ENCODE results near the gene DCAF5.
"Not testable (repeated sequence)": the region's sequence is repeated elsewhere in the genome, so short reads cannot be mapped to it uniquely, and the experiment has no call there.

Gene DCAF5

GRCh38 chr14:69079188-69079742, 73.7 kb downstream of the DCAF5 start:
- TF ChIP-seq YY1 (IDR thresholded peaks at IDR 0.05; ENCODE audit: insufficient read depth, insufficient read length) = no peak
- TF ChIP-seq ZNF274 (IDR thresholded peaks at IDR 0.05; ENCODE audit: low read depth, low read length) = no peak
- no peak for TF ChIP-seq SUZ12 (IDR thresholded peaks at IDR 0.05; ENCODE audit: extremely low read depth, insufficient read depth, insufficient read length)
- Histone ChIP-seq H3K4me3 (ENCODE audit: insufficient read length, low read depth) (no peak overlapping the region), H3K9ac (ENCODE audit: insufficient read length, low read depth) (no peak overlapping the region), H3K9me3 (ENCODE audit: insufficient read depth, low read length) (no peaks in the 10 kb centered on the region), H3K27me3 (ENCODE audit: insufficient read depth, insufficient read length) (no peaks in the 10 kb centered on the region), H3K36me3 (ENCODE audit: insufficient read depth, insufficient read length, low read length) (peaks cover 2% of the 10 kb centered on the region), H3K4me1 (ENCODE audit: insufficient read depth, insufficient read length) (no peaks in the 10 kb centered on the region)
- DNase-seq (ENCODE audit: low read depth, low spot score) = no peak

GRCh38 chr14:69077841-69078240, 75.1 kb downstream of the DCAF5 start:
- peaks cover 5% of the 10 kb centered on the region for H3K36me3 ChIP-seq (ENCODE audit: insufficient read depth, insufficient read length, low read length)
- H3K4me3 ChIP-seq (ENCODE audit: insufficient read length, low read depth) = no peak overlapping the region
- no peaks in the 10 kb centered on the region for H3K27me3 ChIP-seq (ENCODE audit: insufficient read depth, insufficient read length)
- no peak overlapping the region for H3K9ac ChIP-seq (ENCODE audit: insufficient read length, low read depth)
- H3K9me3 ChIP-seq (ENCODE audit: insufficient read depth, low read length) = no peaks in the 10 kb centered on the region
- TF ChIP-seq YY1 (IDR thresholded peaks at IDR 0.05; ENCODE audit: insufficient read depth, insufficient read length) (no peak), ZNF274 (IDR thresholded peaks at IDR 0.05; ENCODE audit: low read depth, low read length) (no peak), SUZ12 (IDR thresholded peaks at IDR 0.05; ENCODE audit: extremely low read depth, insufficient read depth, insufficient read length) (no peak)
- DNase-seq (ENCODE audit: low read depth, low spot score) = no peak
- H3K4me1 ChIP-seq (ENCODE audit: insufficient read depth, insufficient read length) = no peaks in the 10 kb centered on the region

- not testable (repeated sequence) for H3K4me1 ChIP-seq (ENCODE audit: insufficient read depth, insufficient read length); DNase-seq (ENCODE audit: low read depth, low spot score); H3K36me3 ChIP-seq (ENCODE audit: insufficient read depth, insufficient read length, low read length); H3K9ac ChIP-seq (ENCODE audit: insufficient read length, low read depth); H3K27me3 ChIP-seq (ENCODE audit: insufficient read depth, insufficient read length); H3K4me3 ChIP-seq (ENCODE audit: insufficient read length, low read depth); H3K9me3 ChIP-seq (ENCODE audit: insufficient read depth, low read length)
These were observed 75.7 kb downstream of the DCAF5 start for GRCh38 chr14:69077185-69077584.

GRCh38 chr14:69076341-69076740, 76.6 kb downstream of the DCAF5 start:
- DNase-seq (ENCODE audit: low read depth, low spot score) = no peak
- no peak overlapping the region for H3K4me3 ChIP-seq (ENCODE audit: insufficient read length, low read depth)
- H3K27me3 ChIP-seq (ENCODE audit: insufficient read depth, insufficient read length) = no peaks in the 10 kb centered on the region
- H3K9ac ChIP-seq (ENCODE audit: insufficient read length, low read depth) = no peak overlapping the region
- H3K36me3 ChIP-seq (ENCODE audit: insufficient read depth, insufficient read length, low read length) = peaks cover 9% of the 10 kb centered on the region
- H3K9me3 ChIP-seq (ENCODE audit: insufficient read depth, low read length) = no peaks in the 10 kb centered on the region
- no peak for TF ChIP-seq SUZ12 (IDR thresholded peaks at IDR 0.05; ENCODE audit: extremely low read depth, insufficient read depth, insufficient read length)
- no peak for TF ChIP-seq YY1 (IDR thresholded peaks at IDR 0.05; ENCODE audit: insufficient read depth, insufficient read length)
- H3K4me1 ChIP-seq (ENCODE audit: insufficient read depth, insufficient read length) = no peaks in the 10 kb centered on the region

- Histone ChIP-seq H3K9me3 (ENCODE audit: insufficient read depth, low read length) (no peaks in the 10 kb centered on the region), H3K4me3 (ENCODE audit: insufficient read length, low read depth) (no peak overlapping the region), H3K4me1 (ENCODE audit: insufficient read depth, insufficient read length) (no peaks in the 10 kb centered on the region), H3K27me3 (ENCODE audit: insufficient read depth, insufficient read length) (no peaks in the 10 kb centered on the region), H3K9ac (ENCODE audit: insufficient read length, low read depth) (no peak overlapping the region), H3K36me3 (ENCODE audit: insufficient read depth, insufficient read length, low read length) (peaks cover 9% of the 10 kb centered on the region)
- TF ChIP-seq YY1 (IDR thresholded peaks at IDR 0.05; ENCODE audit: insufficient read depth, insufficient read length) = no peak
- TF ChIP-seq ZNF274 (IDR thresholded peaks at IDR 0.05; ENCODE audit: low read depth, low read length) = no peak
- TF ChIP-seq SUZ12 (IDR thresholded peaks at IDR 0.05; ENCODE audit: extremely low read depth, insufficient read depth, insufficient read length) = no peak
- DNase-seq (ENCODE audit: low read depth, low spot score) = no peak
These were observed 79.0 kb downstream of the DCAF5 start for GRCh38 chr14:69073915-69074314.

GRCh38 chr14:69073429-69073828, 79.5 kb downstream of the DCAF5 start:
- Histone ChIP-seq H3K4me3 (ENCODE audit: insufficient read length, low read depth) (no peak overlapping the region), H3K9ac (ENCODE audit: insufficient read length, low read depth) (no peak overlapping the region), H3K27me3 (ENCODE audit: insufficient read depth, insufficient read length) (no peaks in the 10 kb centered on the region), H3K36me3 (ENCODE audit: insufficient read depth, insufficient read length, low read length) (peaks cover 9% of the 10 kb centered on the region), H3K9me3 (ENCODE audit: insufficient read depth, low read length) (no peaks in the 10 kb centered on the region), H3K4me1 (ENCODE audit: insufficient read depth, insufficient read length) (no peaks in the 10 kb centered on the region)
- DNase-seq (ENCODE audit: low read depth, low spot score) = no peak
- no peak for TF ChIP-seq ZNF274 (IDR thresholded peaks at IDR 0.05; ENCODE audit: low read depth, low read length)
- TF ChIP-seq YY1 (IDR thresholded peaks at IDR 0.05; ENCODE audit: insufficient read depth, insufficient read length) = no peak
- no peak for TF ChIP-seq SUZ12 (IDR thresholded peaks at IDR 0.05; ENCODE audit: extremely low read depth, insufficient read depth, insufficient read length)

- no peaks in the 10 kb centered on the region for H3K9me3 ChIP-seq (ENCODE audit: insufficient read depth, low read length)
- no peak for DNase-seq (ENCODE audit: low read depth, low spot score)
- TF ChIP-seq YY1 (IDR thresholded peaks at IDR 0.05; ENCODE audit: insufficient read depth, insufficient read length) (no peak), SUZ12 (IDR thresholded peaks at IDR 0.05; ENCODE audit: extremely low read depth, insufficient read depth, insufficient read length) (no peak), ZNF274 (IDR thresholded peaks at IDR 0.05; ENCODE audit: low read depth, low read length) (no peak)
- no peaks in the 10 kb centered on the region for H3K27me3 ChIP-seq (ENCODE audit: insufficient read depth, insufficient read length)
- H3K9ac ChIP-seq (ENCODE audit: insufficient read length, low read depth) = no peak overlapping the region
- no peaks in the 10 kb centered on the region for H3K4me1 ChIP-seq (ENCODE audit: insufficient read depth, insufficient read length)
- peaks cover 9% of the 10 kb centered on the region for H3K36me3 ChIP-seq (ENCODE audit: insufficient read depth, insufficient read length, low read length)
- H3K4me3 ChIP-seq (ENCODE audit: insufficient read length, low read depth) = no peak overlapping the region
These were observed 80.3 kb downstream of the DCAF5 start for GRCh38 chr14:69072584-69072983.

All from NT2/D1 (cell line).